ENCODE data around the gene LSM14B.
"Not testable (repeated sequence)": the region's sequence is repeated elsewhere in the genome, so short reads cannot be mapped to it uniquely, and the experiment has no call there.

LSM14B gene

GRCh38 chr20:62114894-62115293, 7.4 kb upstream of the LSM14B start:
- DNase-seq, result no peak

GRCh38 chr20:62115800-62116407, 6.4 kb upstream of the LSM14B start:
- DNase-seq, result not testable (repeated sequence)

- no peak for DNase-seq
Measured at GRCh38 chr20:62116558-62117361, 5.5 kb upstream of the LSM14B start.

DNA sequence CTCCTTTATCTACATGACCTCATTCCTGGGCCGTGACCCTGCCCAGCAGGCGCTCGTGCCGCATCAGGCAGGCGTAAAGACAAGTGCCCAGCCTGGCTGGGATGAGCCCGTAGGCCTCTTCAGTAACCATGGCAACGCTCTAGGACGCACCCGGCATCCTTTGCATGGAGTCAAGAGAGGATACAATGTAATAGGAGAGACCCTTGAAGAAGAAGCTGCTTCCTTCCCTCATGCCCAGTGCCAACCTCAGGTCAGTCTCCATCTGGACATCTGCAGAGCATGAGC, 5.0 kb upstream of the LSM14B start:
- no peak for DNase-seq

GRCh38 chr20:62117658-62118057, 4.6 kb upstream of the LSM14B start:
- DNase-seq, result peak; percentile 25

- DNase-seq, result no peak
Measured at GRCh38 chr20:62118113-62119043, 3.9 kb upstream of the LSM14B start.

DNA sequence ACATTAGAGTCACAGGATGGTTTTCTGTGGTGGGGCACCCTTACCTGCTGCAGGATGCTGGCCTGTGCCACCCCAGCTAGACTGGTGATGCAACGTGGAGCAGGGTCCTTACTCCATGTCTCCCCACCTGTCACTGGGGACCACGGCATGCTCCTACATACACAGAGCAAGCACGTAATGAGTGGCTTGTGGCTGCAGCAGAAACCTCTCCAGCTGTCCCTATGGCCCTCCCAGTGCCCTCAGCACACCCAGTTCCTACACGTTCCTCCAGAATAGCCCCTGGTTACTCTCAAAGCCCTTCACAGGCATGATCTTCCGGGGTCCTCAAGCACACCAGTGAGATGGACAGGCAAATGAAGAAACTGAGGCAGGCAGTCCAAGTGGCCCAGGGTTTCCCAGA, 3.2 kb upstream of the LSM14B start:
- no peak for DNase-seq

- DNase-seq, result no peak
Measured at GRCh38 chr20:62119591-62120364, 2.5 kb upstream of the LSM14B start.

DNA sequence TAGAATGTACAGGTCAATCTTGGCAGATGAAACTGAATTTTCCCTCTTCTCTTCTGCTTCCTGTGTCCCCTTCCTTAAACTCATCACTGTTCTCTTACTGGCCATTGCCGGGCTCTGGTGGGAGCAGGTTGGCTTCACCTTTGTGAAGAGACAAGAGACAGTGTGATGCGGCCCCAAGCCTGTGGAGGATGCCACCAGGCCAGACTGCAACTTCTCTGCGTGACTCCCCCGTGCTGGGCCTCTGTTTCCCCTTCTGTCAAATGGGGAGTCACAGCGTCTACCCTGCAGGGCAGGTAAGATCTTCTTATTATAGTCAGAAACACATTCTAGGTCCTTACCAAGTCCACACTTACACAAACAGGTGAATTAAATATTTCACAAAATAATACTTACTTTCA, 1.9 kb upstream of the LSM14B start:
- no peak for DNase-seq

DNA sequence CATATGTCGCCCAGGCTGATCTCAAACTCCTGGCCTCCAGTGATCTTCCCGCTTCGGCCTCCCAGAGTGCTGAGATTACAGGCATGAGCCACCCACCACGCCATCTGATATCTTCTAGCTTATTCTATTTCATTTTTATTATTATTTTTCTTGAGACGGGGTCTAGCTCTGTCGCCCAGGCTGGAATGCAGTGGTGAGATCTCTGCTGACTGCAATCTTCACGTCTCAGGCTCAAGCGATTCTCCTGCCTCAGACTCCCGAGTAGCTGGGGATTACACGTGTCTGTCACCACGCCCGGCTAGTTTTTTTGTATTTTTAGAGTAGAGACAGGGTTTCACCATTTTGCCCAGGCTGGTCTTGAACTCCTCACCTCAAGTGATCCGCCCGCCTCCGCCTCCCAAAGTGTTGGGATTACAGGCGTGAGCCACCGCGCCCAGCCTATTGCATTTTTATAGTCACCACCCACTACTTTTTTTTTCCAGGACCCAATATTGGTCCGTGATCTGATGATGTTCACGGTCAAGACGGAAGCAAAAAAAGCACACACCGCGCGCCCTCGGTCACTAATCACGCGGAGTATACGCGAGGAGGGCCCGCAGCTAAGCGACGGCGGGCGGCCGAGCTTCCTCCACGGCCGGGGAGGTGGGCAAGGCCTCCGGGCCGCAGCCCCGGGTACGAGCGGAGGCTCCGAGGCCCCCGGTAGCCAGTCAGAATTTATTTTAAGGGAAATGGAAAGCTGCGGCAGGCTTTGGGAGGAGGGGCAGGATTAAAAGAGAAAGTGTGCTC, 1.1 kb upstream of the LSM14B start:
- DNase-seq, result no peak

DNA sequence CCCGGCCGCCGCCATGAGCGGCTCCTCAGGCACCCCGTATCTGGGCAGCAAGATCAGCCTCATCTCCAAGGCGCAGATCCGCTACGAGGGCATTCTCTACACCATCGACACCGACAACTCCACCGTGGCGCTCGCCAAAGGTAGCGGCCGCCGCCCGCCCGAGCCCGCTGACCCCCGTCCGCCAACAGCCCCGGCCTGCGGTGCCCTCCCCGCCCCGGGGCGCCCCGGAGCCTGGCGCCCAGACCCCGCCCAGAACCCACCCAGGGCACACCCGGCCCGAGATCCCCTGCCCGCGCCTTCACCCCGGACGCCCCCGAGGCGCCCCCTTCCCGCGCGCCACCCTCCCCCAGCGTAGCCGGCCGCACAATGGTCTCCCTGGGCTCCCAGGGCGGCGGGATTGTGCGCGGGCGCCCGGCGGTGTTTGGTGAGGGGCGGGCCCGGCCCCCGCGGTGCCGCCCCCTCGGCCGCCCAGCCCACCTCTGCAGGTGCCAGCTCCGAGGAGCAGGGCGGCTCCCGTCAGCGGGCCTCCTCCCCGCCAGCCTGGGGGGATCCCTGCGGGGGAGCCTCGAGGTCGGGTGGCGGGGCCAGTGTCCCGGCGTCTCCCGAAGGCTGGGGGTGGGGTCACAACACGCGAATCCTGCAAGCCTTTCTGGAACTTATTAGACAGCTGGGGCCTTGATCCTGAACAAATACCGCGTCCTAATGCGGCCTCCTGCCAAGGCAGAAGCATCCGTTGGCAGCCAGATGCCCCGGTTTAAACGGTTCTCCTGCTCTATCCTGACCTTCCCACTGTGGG, 577 bp downstream of the LSM14B start:
- DNase-seq, result no peak

GRCh38 chr20:62123450-62124118, 1.3 kb downstream of the LSM14B start:
- DNase-seq, result no peak

DNA sequence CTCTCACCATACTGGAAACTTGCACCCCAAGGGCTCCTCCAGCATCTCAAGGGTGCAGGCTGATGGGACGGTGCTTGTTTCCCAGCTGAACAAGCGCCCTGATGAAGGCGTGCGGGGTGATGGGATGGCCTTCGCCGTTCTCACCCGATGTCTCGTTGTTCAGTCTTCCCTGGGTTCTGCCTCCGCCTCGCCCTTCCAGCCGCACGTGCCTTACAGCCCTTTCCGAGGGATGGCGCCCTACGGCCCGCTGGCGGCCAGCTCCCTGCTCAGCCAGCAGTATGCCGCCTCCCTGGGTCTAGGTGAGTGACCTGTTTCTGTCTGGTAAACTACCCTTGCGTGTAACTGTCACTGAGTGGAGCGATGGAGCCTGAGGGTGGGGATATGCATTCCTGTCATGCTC, 3.9 kb downstream of the LSM14B start:
- DNase-seq, result no peak

DNA sequence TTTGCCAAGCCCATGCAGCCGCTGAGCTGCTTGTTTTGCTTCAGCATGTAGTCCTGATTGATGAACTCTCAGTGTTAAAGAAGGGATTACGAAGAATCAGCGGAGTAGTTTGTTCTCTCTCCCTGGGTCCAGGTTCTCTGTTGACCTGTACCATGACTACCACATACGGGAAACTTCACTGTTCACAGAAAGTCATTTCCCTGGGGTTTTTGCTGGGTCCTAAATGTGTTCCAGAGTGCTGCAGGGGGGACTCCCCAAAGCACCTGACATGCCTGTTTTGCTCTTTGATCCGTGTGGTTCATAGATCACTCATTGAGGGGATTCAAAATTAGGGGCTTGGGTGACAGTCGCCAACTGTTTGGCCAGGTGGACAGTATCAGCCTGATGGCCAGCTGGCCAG, 5.5 kb downstream of the LSM14B start:
- DNase-seq, result no peak

DNA sequence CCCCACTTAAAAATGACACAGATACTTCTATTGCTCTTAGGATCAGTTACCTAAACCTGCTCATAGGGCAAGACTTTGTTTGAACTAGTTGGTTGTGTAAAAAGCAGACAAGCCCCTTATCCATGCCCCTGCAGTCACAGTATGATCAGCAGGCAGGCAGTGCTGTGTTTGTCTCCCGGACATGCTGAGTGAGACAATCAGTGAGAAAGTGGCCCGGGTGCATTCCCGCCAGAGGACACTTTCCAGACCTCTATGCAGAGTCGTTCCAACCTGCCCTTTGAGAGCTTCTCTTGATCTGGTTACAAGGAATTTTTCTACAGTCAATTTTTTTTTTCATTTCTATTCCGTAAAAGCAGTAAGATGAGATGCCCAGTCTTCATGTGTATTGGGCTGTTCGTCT, 6.2 kb downstream of the LSM14B start:
- no peak for DNase-seq

DNA sequence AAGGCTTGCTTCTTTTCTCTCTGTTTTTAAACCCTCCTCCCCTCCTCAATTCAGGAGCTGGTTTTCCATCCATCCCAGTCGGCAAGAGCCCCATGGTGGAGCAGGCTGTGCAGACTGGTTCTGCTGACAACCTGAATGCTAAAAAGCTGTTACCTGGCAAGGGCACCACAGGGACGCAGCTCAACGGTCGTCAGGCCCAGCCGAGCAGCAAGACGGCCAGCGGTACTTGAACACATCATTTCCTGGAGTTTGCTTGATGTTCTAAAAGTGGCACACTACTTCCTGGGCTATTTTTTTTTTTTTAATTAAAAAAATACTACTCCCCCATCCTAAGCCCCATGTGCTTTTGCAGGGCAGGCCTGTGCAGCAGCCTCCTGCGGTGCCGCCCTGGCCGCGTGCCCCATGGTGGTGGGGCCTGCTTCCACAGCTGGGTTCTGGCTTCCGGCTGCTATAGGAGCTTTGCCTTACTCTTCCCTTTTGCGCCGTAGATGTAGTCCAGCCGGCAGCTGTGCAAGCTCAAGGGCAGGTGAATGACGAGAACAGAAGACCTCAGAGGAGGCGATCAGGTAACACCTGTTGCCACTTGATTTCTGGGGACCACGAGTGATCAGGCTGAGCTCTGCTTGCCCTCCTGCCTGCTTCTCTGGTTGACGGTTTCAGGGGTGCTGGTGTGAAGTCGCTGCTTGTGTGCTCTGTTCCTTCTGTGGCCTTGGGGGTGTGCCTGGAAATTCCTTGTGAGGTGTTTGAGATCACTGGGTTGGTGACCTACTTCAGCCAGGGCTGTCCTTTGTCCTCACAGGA, 7.7 kb downstream of the LSM14B start:
- no peak for DNase-seq

- no peak for DNase-seq
Measured at GRCh38 chr20:62131560-62132320, 9.5 kb downstream of the LSM14B start.

DNA sequence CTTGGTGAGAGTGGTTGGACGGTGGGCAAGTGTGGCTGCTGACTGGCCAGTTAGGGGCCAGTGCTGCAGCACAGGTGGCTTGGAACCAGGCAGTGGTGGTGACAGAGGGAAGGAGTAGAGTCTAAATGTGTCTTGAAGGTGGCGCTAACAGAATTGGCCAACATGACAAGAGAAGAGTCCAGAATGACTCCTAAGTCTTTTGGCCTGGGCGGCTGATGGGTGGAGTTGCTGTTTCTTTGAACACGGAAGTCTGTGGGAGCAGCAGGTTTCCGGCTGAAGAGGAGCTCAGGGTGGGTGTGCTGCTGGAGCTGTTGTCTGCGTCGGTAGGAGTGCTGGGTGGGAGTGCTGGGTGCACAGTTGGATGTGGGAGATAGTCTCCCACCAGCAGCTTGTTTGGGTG, 10.1 kb downstream of the LSM14B start:
- no peak for DNase-seq
